ENCODE results near the gene ZFP90. TPM values are rescaled to one million over a fixed set of nuclear protein-coding genes. Genes with fewer than 3 reads are reported as not detected.

ZFP90 gene
- total RNA-seq, 1 experiment from 2014 or later = 12.8 TPM

DNA sequence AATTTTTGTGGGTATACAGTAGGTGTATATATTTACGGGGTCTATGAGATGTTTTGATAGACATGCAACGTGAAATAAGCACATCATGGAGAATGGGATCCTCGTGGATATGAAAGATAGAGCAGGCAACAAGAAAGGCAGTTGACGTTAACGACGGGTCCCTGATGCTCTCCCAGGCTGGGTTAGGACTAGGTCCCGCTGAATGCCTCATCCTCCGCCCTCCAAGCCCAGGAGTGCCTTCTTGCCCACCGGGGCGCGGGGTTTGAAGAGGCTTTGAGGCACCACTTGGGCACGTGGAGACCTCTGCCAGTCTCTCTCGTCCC, 9.5 kb upstream of the ZFP90 start:
- Histone ChIP-seq H4K5ac (ENCODE audit: insufficient read length, low read depth, low read length) (no peak overlapping the region), H2BK120ac (ENCODE audit: low read depth, low read length, poor library complexity, severe bottlenecking) (no peak overlapping the region), H3K14ac (ENCODE audit: insufficient read depth, low read length) (no peak overlapping the region), H3K27ac (ENCODE audit: insufficient read length, low read depth, low read length) (no peak overlapping the region), H2BK12ac (ENCODE audit: insufficient read length, low read depth, low read length) (no peak overlapping the region), H3K4me1 (ENCODE audit: insufficient read depth, low read length) (no peaks in the 10 kb centered on the region), H3K4ac (ENCODE audit: low read depth, low read length) (no peak overlapping the region), H2BK20ac (ENCODE audit: low read depth, low read length, poor library complexity, severe bottlenecking) (no peak overlapping the region), H2BK15ac (ENCODE audit: low read depth, low read length) (no peak overlapping the region), H3K56ac (ENCODE audit: insufficient read length, low read depth, low read length) (no peak overlapping the region), H3K23me2 (ENCODE audit: insufficient read length, low read depth, low read length, poor library complexity, severe bottlenecking) (peaks cover 5% of the 10 kb centered on the region), H3K18ac (ENCODE audit: insufficient read length, low read depth, low read length) (no peak overlapping the region), H3T11ph (ENCODE audit: low read length) (no peak overlapping the region), H2BK5ac (ENCODE audit: insufficient read length, low read length) (no peak overlapping the region), H3K4me2 (ENCODE audit: insufficient read depth, insufficient read length, low read length) (peak overlapping the region; percentile 42), H4K91ac (ENCODE audit: insufficient read length, low read depth, low read length) (no peak overlapping the region), H2AFZ (ENCODE audit: low read length) (no peak overlapping the region), H3K79me1 (ENCODE audit: insufficient read depth, low read depth, low read length, poor library complexity, severe bottlenecking) (no peaks in the 10 kb centered on the region), H3K23ac (ENCODE audit: insufficient read length, low read depth, low read length) (no peak overlapping the region), H3K9me3 (ENCODE audit: control insufficient read depth, low read depth, low read length) (no peaks in the 10 kb centered on the region), H2AK5ac (ENCODE audit: insufficient read length, low read length) (no peak overlapping the region), H3K9ac (ENCODE audit: extremely low read depth, insufficient read length, low read length) (no peak overlapping the region), H3K79me2 (ENCODE audit: insufficient read depth, low read length) (no peaks in the 10 kb centered on the region), H3K27me3 (ENCODE audit: insufficient read depth, low read length) (peaks cover 8% of the 10 kb centered on the region; the same call in 1 of the 2 replicates), H4K20me1 (ENCODE audit: control insufficient read depth, insufficient read depth, insufficient read length) (no peaks in the 10 kb centered on the region), H4K8ac (replicated peaks; ENCODE audit: insufficient read length, low read depth, low read length) (no peak overlapping the region)
- Mint-ChIP-seq H3K9me3 (peaks cover 23 to 25% of the 10 kb centered on the region in 2 experiments), H3K27me3 (ENCODE audit: low read depth) (peaks cover 52% of the 10 kb centered on the region), H3K27ac (no peak overlapping the region), H3K4me3 (peak overlapping the region; percentile 74 to 90), H3K36me3 (ENCODE audit: insufficient read depth in 1 of 3, low read depth in 3 of 3) (peaks cover 11 to 16% (median 14%) of the 10 kb centered on the region in 3 experiments), H3K4me1 (peaks cover 9 to 23% of the 10 kb centered on the region in 2 experiments)
- no peak for DNase-seq
- TF ChIP-seq CTCF (conservative IDR thresholded peaks at IDR 0.05) = no peak
- no CpG with 5 or more reads among the region's 13 CpGs for WGBS (ENCODE audit: extremely low coverage, insufficient read length, low lambda C conversion rate)

All from H9 (cell line).